ENCODE data around the gene TPK1.

- TF ChIP-seq CTCF (IDR thresholded peaks at IDR 0.05) (no peak), POLR2AphosphoS5 (IDR thresholded peaks at IDR 0.05) (no peak)
These were observed 163.0 kb downstream of the TPK1 start for GRCh38 chr7:144672869-144673268.
